AG09309 (cell line): ENCODE results near the gene FOXO1.

Experiments
- DNase-seq: peaks from one replicate; pipeline ENCODE4 v3.0.0-alpha.2; 2010; ENCODE audit warnings: low read depth
- H3K4me3 ChIP-seq: 2 replicates; pipeline ENCODE4 v1.5.1; 2011; ENCODE audit warnings: mild to moderate bottlenecking, low read depth, low read length, moderate library complexity; ENCODE audit not compliant: control insufficient read depth
- CTCF ChIP-seq: IDR thresholded peaks from 2 replicates; pipeline ENCODE4 v1.5.1; 2011; ENCODE audit warnings: mild to moderate bottlenecking, low read depth, low read length, inconsistent platforms; ENCODE audit not compliant: insufficient read depth, control insufficient read depth; ENCODE audit errors: missing control alignments

The FOXO1 gene

GRCh38 chr13:40660692-40661091 lies 5.7 kb downstream of the FOXO1 start:
- no peak for DNase-seq
- no peak for TF ChIP-seq CTCF
- no peak overlapping the region for H3K4me3 ChIP-seq

- H3K4me3 ChIP-seq: no peak overlapping the region
- no peak for DNase-seq
Observed at GRCh38 chr13:40660141-40660664, 6.2 kb downstream of the FOXO1 start.

GRCh38 chr13:40657951-40658350 lies 8.5 kb downstream of the FOXO1 start:
- no peak for DNase-seq
- no peak for TF ChIP-seq CTCF
- no peak overlapping the region for H3K4me3 ChIP-seq

More at GRCh38 chr13:40660141-40660664, 6.2 kb downstream of the FOXO1 start:
- TF ChIP-seq CTCF: no peak

- no peak overlapping the region for H3K4me3 ChIP-seq
- DNase-seq: no peak
- no peak for TF ChIP-seq CTCF
Observed at GRCh38 chr13:40657307-40657706, 9.1 kb downstream of the FOXO1 start.

GRCh38 chr13:40656358-40656757 lies 10.1 kb downstream of the FOXO1 start:
- TF ChIP-seq CTCF: no peak
- no peak overlapping the region for H3K4me3 ChIP-seq
- no peak for DNase-seq

GRCh38 chr13:40653527-40654318 lies 12.7 kb downstream of the FOXO1 start:
- H3K4me3 ChIP-seq: no peak overlapping the region
- TF ChIP-seq CTCF: no peak
- peak; percentile 41 for DNase-seq

- no peak for TF ChIP-seq CTCF
- no peak overlapping the region for H3K4me3 ChIP-seq
- no peak for DNase-seq
Observed at GRCh38 chr13:40652588-40652940, 13.9 kb downstream of the FOXO1 start.
